Measurements from ENCODE around the gene MT3. TPM values are rescaled to one million over a fixed set of nuclear protein-coding genes. Genes with fewer than 3 reads are reported as not detected.

Gene MT3
- total RNA-seq, 1 donor from 2014 or later = not detected

- DNase-seq (ENCODE audit: low spot score) = no peak
- Mint-ChIP-seq H3K4me1 (peaks cover 35% of the 10 kb centered on the region), H3K9me3 (no peaks in the 10 kb centered on the region), H3K36me3 (no peaks in the 10 kb centered on the region), H3K27ac (no peak overlapping the region), H3K4me3 (no peak overlapping the region), H3K27me3 (ENCODE audit: insufficient read depth, low read depth) (peaks cover 21% of the 10 kb centered on the region)
- H2AFZ ChIP-seq (replicated peaks) = no peak overlapping the region
- H3K4me2 ChIP-seq = no peak overlapping the region
- H3K27me3 ChIP-seq = peaks cover 100% of the 10 kb centered on the region
- H3K9ac ChIP-seq = no peak overlapping the region
- no peak overlapping the region for H3K4me3 ChIP-seq
- H4K20me1 ChIP-seq (ENCODE audit: low read depth) = peaks cover 16% of the 10 kb centered on the region
- no peaks in the 10 kb centered on the region for H3K79me2 ChIP-seq (ENCODE audit: low read depth)
- peaks cover 24% of the 10 kb centered on the region for H3F3A ChIP-seq (ENCODE audit: low read depth)
- H3K36me3 ChIP-seq = no peaks in the 10 kb centered on the region
- H3K9me3 ChIP-seq (ENCODE audit: low read depth) = no peaks in the 10 kb centered on the region
- TF ChIP-seq EZH2phosphoT487 (IDR thresholded peaks at IDR 0.05) = no peak
- no peak for TF ChIP-seq CTCF (IDR thresholded peaks at IDR 0.05)
- TF ChIP-seq EZH2 (IDR thresholded peaks at IDR 0.05) = no peak
- H3K4me1 ChIP-seq = peaks cover 18% of the 10 kb centered on the region
- H3K27ac ChIP-seq = no peak overlapping the region
Measured at GRCh38 chr16:56610609-56611111, 21.3 kb downstream of the MT3 start.

- TF ChIP-seq CTCF (IDR thresholded peaks at IDR 0.05) (no peak), EZH2 (IDR thresholded peaks at IDR 0.05) (no peak), EZH2phosphoT487 (IDR thresholded peaks at IDR 0.05) (no peak)
- Histone ChIP-seq H3K9ac (no peak overlapping the region), H3K79me2 (ENCODE audit: low read depth) (no peaks in the 10 kb centered on the region), H3K27ac (no peak overlapping the region), H2AFZ (replicated peaks) (no peak overlapping the region), H3K4me1 (peaks cover 18% of the 10 kb centered on the region), H4K20me1 (ENCODE audit: low read depth) (peaks cover 16% of the 10 kb centered on the region), H3K4me2 (no peak overlapping the region), H3K9me3 (ENCODE audit: low read depth) (no peaks in the 10 kb centered on the region), H3K4me3 (no peak overlapping the region), H3K36me3 (no peaks in the 10 kb centered on the region), H3K27me3 (peaks cover 100% of the 10 kb centered on the region), H3F3A (ENCODE audit: low read depth) (peaks cover 24% of the 10 kb centered on the region)
- DNase-seq (ENCODE audit: low spot score) = no peak
- Mint-ChIP-seq H3K4me3 (peak overlapping the region; percentile 58), H3K9me3 (no peaks in the 10 kb centered on the region), H3K36me3 (no peaks in the 10 kb centered on the region), H3K27ac (no peak overlapping the region), H3K27me3 (ENCODE audit: insufficient read depth, low read depth) (peaks cover 25% of the 10 kb centered on the region), H3K4me1 (peaks cover 35% of the 10 kb centered on the region)
Measured at GRCh38 chr16:56611281-56611833, 22.0 kb downstream of the MT3 start.

GRCh38 chr16:56613706-56614105, 24.4 kb downstream of the MT3 start:
- no peak overlapping the region for H3K27ac ChIP-seq
- H3F3A ChIP-seq (ENCODE audit: low read depth) = peaks cover 11% of the 10 kb centered on the region
- peaks cover 40% of the 10 kb centered on the region for H3K27me3 Mint-ChIP-seq (ENCODE audit: insufficient read depth, low read depth)
- no peak overlapping the region for H3K27ac Mint-ChIP-seq
- no peak for DNase-seq (ENCODE audit: low spot score)
- TF ChIP-seq CTCF (IDR thresholded peaks at IDR 0.05) (no peak), EZH2 (IDR thresholded peaks at IDR 0.05) (no peak), EZH2phosphoT487 (IDR thresholded peaks at IDR 0.05) (no peak)
- H3K4me3 Mint-ChIP-seq = no peak overlapping the region
- no peak overlapping the region for H2AFZ ChIP-seq (replicated peaks)
- no peak overlapping the region for H3K9ac ChIP-seq
- peaks cover 28% of the 10 kb centered on the region for H4K20me1 ChIP-seq (ENCODE audit: low read depth)
- peaks cover 2% of the 10 kb centered on the region for H3K9me3 Mint-ChIP-seq
- H3K79me2 ChIP-seq (ENCODE audit: low read depth) = no peaks in the 10 kb centered on the region
- peaks cover 100% of the 10 kb centered on the region for H3K27me3 ChIP-seq
- H3K4me1 ChIP-seq = peaks cover 24% of the 10 kb centered on the region
- no peak overlapping the region for H3K4me2 ChIP-seq
- H3K4me3 ChIP-seq = no peak overlapping the region
- peaks cover 38% of the 10 kb centered on the region for H3K4me1 Mint-ChIP-seq
- H3K36me3 Mint-ChIP-seq = no peaks in the 10 kb centered on the region
- H3K9me3 ChIP-seq (ENCODE audit: low read depth) = no peaks in the 10 kb centered on the region
- H3K36me3 ChIP-seq = no peaks in the 10 kb centered on the region

Measured in neural progenitor cell (in vitro differentiated cells).